Breast epithelium (tissue), 3 donors: ENCODE measurements around the gene EMILIN3.

ENCODE experiments used
- CTCF ChIP-seq, 3 donors: fragments of 450-650 bp; IDR thresholded peaks; one replicate each; pipeline ENCODE4 v1.5.1; 2016 to 2017; ENCODE audit warnings: antibody characterized with exemption in 3 of 3, mild to moderate bottlenecking in 3 of 3, moderate library complexity in 3 of 3
- POLR2A ChIP-seq: fragments of 450-650 bp; IDR thresholded peaks from one replicate; pipeline ENCODE4 v1.6.1; 2016; ENCODE audit warnings: antibody characterized with exemption, mild to moderate bottlenecking, moderate library complexity
- POLR2AphosphoS5 ChIP-seq, 3 donors: sonication (generic); formaldehyde crosslinking; IDR thresholded peaks; one replicate each; pipeline ENCODE4 v1.6.1; 2017; ENCODE audit warnings: antibody characterized with exemption in 3 of 3

DNA sequence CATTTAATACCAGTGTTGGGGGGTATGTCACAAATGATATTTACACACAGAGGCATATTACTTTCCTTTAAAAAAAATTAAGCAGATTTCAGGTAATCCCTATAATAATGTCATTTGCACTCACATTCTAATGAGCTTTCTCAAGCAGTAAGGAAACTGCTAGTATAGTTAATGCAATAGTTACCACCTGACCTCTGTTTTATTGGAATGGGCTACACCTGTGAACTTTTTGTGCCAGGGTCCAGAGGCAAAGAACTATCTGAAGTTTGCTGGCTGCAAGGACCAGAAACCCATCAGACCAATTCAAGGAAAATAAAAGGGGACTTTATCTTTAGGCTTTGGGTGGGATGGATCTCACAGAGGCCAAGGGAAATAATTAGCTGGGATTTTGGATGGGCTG is 46.2 kb downstream of the EMILIN3 start:
- TF ChIP-seq CTCF (IDR thresholded peaks at IDR 0.05) (no peak), POLR2A (no peak), POLR2AphosphoS5 (IDR thresholded peaks at IDR 0.05) (no peak)
